GM03348 (cell line): Measurements from ENCODE around the gene ASGR1.

ENCODE experiments used
- DNase-seq: peaks from one replicate; pipeline ENCODE4 v3.0.0; 2012; ENCODE audit warnings: low spot score

The ASGR1 gene

GRCh38 chr17:7216242-7217112 lies 37.3 kb upstream of the ASGR1 start:
- no peak for DNase-seq

DNA sequence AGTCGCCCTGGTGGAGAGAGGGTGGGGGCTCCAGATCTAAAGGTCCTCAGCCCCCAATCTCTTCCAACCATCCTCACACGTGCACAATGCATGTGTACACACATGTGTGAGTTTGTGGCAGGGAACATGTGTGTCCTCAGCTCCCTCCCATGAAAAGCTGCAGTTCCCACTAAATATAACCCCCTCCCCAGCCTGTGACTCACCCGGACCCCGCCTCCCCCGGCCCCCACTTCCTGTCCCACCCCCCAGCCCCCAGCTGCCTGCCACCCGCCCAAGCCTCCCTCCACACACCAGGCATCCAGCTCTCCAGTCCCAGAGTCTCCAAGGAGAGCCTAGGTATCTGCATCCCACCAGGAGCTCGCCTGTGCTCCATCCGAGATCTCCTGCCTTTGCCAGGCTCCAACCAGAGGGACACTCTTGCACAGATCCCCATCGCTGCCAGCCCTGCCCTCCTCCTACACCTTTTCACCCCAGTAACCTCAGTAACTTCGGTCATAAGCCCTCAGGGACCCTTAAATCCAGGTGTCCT lies 36.5 kb upstream of the ASGR1 start:
- DNase-seq, result no peak

DNA sequence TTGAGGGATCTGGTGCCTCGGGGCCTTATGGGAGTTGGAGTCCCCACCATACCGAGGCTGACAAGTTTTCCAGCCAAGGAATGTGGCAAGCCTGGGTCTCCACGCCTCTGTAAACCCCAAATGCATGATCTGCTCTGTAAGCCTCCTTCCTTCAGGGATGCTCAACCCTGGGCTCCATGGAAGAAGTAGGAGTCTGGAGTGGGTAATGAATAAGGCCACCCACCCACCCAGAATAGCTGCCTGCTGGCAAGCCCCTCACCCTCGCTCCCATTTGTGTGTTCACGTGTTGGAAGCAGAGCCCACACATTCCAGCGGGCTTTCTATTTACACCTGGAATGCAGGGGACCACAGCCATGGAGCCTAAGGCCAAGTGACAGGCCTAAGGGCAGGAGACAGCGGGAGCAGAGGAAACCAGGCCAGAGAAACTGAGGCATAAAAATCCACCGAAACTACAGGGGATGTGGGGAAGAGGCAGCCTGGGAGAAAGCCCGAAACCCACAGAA lies 36.0 kb upstream of the ASGR1 start:
- no peak for DNase-seq

DNA sequence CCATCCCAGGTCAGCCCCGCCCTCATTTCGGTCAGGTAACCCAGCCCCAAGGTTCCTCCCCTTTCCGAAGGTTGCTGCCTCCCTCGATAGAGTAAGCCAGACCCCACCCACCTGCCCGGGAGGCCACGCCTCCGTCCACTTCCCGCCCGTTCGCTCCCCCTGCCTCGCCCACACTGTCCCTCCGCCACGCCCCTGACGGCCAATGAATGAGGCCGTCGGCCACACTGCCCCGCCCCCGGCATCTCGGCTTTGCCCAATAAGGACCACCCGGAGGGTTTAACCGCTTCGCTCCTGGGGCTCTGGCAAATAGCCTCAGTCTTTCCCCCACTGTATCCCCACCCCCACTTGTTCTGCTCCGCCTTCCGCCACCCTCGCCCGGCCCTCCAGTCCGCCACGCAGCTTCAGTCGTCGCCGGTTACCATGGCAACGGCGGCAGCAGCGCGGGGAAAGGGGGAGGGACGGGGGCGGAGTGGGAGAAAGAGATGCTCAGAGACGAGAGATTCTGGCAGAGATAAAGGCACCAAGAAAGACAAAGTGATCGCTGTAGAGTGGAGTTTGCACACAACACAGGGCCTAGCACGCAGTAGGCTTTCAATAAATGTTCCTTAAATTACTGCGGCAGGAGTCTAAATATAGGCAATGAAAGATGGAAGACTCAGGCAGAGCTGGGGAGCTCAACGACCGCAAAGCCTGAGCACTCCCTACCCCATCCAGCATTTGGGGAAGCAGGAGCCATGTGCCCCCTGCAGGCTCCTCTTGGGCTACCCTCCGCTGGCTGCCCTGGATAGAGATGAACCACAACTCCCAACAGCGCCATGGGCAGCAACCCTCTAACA lies 35.3 kb upstream of the ASGR1 start:
- peak; percentile 96 for DNase-seq

- peak; percentile 51 for DNase-seq
Observed at GRCh38 chr17:7213895-7214299, 34.7 kb upstream of the ASGR1 start.

GRCh38 chr17:7211491-7212273 lies 32.5 kb upstream of the ASGR1 start:
- peak; percentile 65 for DNase-seq

- no peak for DNase-seq
Observed at GRCh38 chr17:7208754-7209460, 29.7 kb upstream of the ASGR1 start.

- DNase-seq, result no peak
Observed at GRCh38 chr17:7208027-7208571, 28.9 kb upstream of the ASGR1 start.

GRCh38 chr17:7207120-7208001 lies 28.2 kb upstream of the ASGR1 start:
- DNase-seq, result peak; percentile 67

- DNase-seq, result no peak
Observed at GRCh38 chr17:7205561-7205960, 26.4 kb upstream of the ASGR1 start.

- DNase-seq, result peak; percentile 89
Observed at GRCh38 chr17:7204828-7205461, 25.8 kb upstream of the ASGR1 start.

DNA sequence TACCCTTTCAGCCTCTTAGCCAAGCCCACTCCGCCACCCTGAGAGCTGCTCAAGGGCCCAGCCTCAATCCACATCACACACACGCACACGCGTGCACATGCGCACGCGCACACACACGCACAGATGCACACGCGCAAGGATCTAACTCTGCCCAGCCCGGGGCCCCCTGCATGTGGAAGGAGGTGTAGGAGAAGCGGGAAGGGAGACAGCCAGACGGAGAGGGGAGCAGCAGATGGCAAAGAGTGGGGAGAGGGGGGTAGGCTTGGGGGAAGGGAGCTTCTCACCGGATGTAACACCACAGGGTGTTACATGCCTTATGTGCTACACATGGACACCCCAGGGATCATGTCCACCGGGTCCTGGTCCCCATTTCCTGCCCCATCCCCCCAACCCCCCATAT lies 25.2 kb upstream of the ASGR1 start:
- DNase-seq, result no peak

DNA sequence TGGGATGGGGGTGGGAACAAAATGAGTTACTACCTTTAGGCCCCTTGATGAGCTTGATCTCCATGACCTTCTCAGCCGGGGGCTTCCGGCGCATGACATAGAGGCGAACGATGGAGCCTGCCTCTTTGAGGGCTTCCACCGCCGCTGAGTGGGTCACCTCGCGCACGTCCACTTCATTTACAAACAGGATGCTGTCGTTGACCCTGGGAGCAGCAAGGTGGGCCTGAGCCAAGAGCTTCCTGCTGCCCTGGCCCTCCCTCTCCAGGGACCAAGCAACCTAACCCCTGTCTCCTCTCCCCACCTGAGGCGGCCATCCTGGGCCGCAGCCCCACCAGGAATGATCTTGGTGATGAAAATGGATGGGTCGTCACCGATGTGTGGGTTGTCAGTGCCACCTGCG lies 24.2 kb upstream of the ASGR1 start:
- DNase-seq, result no peak

DNA sequence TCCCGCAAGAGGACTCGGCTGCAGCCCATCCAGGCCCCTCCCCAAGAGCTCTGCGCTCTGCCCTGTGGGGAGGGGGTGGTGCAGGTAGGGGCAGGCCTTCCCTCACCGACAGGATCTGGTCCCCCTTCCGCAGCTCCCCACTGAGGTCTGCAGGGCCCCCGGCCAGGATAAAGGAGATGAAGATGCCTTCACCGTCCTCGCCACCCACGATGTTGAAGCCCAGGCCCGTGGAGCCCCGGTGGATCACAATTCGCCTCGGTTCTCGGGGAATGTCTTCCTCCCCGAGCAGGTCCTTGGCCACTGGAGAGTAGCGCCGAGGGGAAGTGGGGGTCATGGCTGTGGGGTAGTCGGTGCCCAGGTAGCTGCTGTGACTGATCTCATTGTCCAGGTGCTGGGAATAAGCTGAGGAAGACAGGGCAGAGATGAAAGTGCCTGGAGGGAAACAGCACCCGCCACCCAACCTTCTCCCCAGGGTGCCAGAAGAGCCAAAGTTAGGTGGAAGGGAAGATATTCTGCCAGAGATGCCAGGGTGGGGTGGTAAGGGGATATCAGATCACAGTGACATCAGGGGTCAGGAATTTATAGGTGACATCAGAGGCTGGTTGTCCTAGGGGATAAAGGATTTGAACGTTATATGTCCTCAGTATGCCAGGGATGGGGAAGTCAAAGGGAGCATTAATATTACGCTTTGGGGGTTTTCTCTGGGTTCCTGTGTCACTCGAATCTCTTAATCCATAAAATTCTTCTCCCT lies 17.7 kb upstream of the ASGR1 start:
- DNase-seq, result no peak

- DNase-seq, result no peak
Observed at GRCh38 chr17:7195971-7196370, 16.8 kb upstream of the ASGR1 start.

DNA sequence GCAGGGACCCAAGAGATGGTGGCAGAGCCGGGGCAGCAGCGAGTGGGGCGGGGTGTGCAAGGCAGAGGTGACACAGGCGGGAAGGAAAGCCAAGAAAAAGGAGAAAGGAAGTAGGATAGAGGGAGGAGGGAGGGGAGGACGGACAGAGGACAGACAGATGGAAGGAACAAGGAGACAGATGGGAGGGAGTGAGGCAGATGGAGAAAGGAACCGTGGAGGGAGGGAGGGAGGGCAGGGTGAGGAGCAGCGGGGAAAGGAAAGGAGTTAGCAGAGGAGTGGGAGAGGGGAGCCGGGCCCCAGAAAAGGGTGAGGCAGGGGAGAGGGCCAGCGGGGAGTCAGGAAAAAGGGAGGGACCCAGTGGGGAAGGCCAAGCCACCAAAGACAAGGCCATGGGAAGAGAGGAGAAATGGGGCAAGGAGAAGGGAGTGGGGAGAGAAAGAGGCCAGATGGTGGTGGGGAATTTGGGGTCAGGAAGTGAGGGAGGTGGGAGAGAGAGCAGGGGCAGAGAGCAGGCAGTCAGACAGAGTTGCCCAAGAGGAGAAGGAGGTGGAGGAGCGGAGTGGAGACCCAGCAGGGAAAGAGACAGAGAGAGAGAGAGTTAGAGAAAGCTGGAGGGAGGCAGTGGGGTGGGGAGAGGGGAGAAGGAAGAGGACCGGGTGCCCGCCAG lies 13.2 kb upstream of the ASGR1 start:
- DNase-seq, result no peak

- peak; percentile 61 for DNase-seq
Observed at GRCh38 chr17:7191571-7192270, 12.6 kb upstream of the ASGR1 start.

DNA sequence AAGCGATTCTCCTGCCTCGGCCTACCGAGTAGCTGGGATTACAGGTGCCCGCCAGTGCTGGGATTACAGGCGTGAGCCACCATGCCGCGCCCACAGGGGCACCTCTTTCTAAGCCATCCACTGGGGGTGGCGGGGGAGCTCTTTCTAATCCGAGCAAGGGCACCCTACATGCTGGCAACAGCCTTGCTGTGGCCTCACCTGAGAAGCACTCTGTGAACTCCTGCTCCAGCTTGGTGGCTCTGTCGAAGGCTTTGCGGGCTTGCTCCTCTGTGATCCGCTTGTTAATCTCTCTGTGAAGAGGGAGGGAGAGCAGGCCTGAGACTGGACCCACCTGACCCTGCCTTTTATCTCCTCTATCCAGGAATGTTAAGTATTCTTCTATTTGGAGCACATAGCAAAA lies 11.9 kb upstream of the ASGR1 start:
- no peak for DNase-seq
